HepG2 (cell line): ENCODE data around the gene DEFB131A.
"Not testable (repeated sequence)": the region's sequence is repeated elsewhere in the genome, so short reads cannot be mapped to it uniquely, and the experiment has no call there.

Experiments
- PHF8 ChIP-seq: sonication (generic); formaldehyde crosslinking; IDR thresholded peaks from 2 replicates; pipeline ENCODE4 v1.5.0; 2020; ENCODE audit warnings: missing genetic modification reagents
- RAD21 ChIP-seq: fragments of 450-650 bp; formaldehyde crosslinking; IDR thresholded peaks from 2 replicates; pipeline ENCODE4 v1.5.0; 2020; ENCODE audit warnings: mild to moderate bottlenecking

DNA sequence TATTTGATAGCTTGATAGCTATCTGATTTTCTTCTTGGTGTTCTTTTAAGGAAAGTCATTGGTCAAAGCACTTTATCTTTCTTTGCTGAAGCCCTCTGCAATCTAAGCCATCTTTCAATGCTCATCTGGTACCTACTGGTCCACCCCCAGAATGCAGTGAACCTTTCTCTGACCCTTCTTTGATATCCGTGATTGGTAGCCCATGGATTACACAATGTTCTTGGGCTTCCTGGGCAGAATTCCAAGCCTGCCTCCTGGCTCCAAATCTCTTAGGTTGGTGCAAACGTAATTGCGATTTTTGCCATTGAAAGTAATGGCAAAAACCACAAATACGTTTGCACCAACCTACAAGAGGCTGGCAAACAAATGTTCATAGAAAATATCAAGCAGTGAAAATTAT is 1.9 kb upstream of the DEFB131A start:
- TF ChIP-seq RAD21; PHF8 (CRISPR knock-in tag): not testable (repeated sequence)
